ENCODE measurements around the gene CCDC68. TPM values are rescaled to one million over a fixed set of nuclear protein-coding genes. Genes with fewer than 3 reads are reported as not detected.
"Not testable (repeated sequence)": the region's sequence is repeated elsewhere in the genome, so short reads cannot be mapped to it uniquely, and the experiment has no call there.

The CCDC68 gene
- total RNA-seq, 1 experiment from 2014 or later: not detected

GRCh38 chr18:54968807-54969206 is 9.5 kb upstream of the CCDC68 start:
- H3K27ac ChIP-seq (ENCODE audit: low read depth, low read length, poor library complexity, severe bottlenecking): no peak overlapping the region
- ChIA-PET POLR2A (ENCODE audit: low non-redundant PET) (no interaction called here), CTCF (no interaction called here)
- TF ChIP-seq EZH2 (IDR thresholded peaks at IDR 0.05; ENCODE audit: borderline replicate concordance, low read depth, low read length, poor library complexity, severe bottlenecking) (no peak), CTCF (conservative IDR thresholded peaks at IDR 0.05; ENCODE audit: low read depth, low read length) (no peak)
- H3K27me3 ChIP-seq (replicated peaks; ENCODE audit: insufficient read depth, low read depth, low read length, poor library complexity): no peaks in the 10 kb centered on the region
- no peak for DNase-seq (ENCODE audit: low spot score)
- H3K36me3 ChIP-seq (ENCODE audit: insufficient read depth, low read length, poor library complexity, severe bottlenecking): no peaks in the 10 kb centered on the region
- intact Hi-C loops (cut with micrococcal nuclease; ENCODE audit: unreplicated experiment): no loop called here
- no peaks in the 10 kb centered on the region for H3K9me3 ChIP-seq (ENCODE audit: low read depth, low read length, poor library complexity, severe bottlenecking)
- no peaks in the 10 kb centered on the region for H3K4me1 ChIP-seq (ENCODE audit: insufficient read depth, low read length, poor library complexity, severe bottlenecking)
- H3K4me3 ChIP-seq (ENCODE audit: low read depth, low read length, poor library complexity, severe bottlenecking): no peak overlapping the region
- no TSS peak for BruUV-seq (replicated peaks)

GRCh38 chr18:54968237-54968636 is 9.0 kb upstream of the CCDC68 start:
- intact Hi-C loops (cut with micrococcal nuclease; ENCODE audit: unreplicated experiment): not testable (repeated sequence)

GRCh38 chr18:54967786-54968185 is 8.5 kb upstream of the CCDC68 start:
- TF ChIP-seq CTCF (conservative IDR thresholded peaks at IDR 0.05; ENCODE audit: low read depth, low read length): no peak
- TF ChIP-seq EZH2 (IDR thresholded peaks at IDR 0.05; ENCODE audit: borderline replicate concordance, low read depth, low read length, poor library complexity, severe bottlenecking): no peak
- ChIA-PET POLR2A (ENCODE audit: low non-redundant PET) (no interaction called here), CTCF (no interaction called here)
- BruUV-seq (replicated peaks): no TSS peak
- Histone ChIP-seq H3K4me3 (ENCODE audit: low read depth, low read length, poor library complexity, severe bottlenecking) (no peak overlapping the region), H3K27me3 (replicated peaks; ENCODE audit: insufficient read depth, low read depth, low read length, poor library complexity) (no peaks in the 10 kb centered on the region), H3K36me3 (ENCODE audit: insufficient read depth, low read length, poor library complexity, severe bottlenecking) (no peaks in the 10 kb centered on the region), H3K9me3 (ENCODE audit: low read depth, low read length, poor library complexity, severe bottlenecking) (no peaks in the 10 kb centered on the region), H3K27ac (ENCODE audit: low read depth, low read length, poor library complexity, severe bottlenecking) (no peak overlapping the region), H3K4me1 (ENCODE audit: insufficient read depth, low read length, poor library complexity, severe bottlenecking) (no peaks in the 10 kb centered on the region)
- intact Hi-C loops (cut with micrococcal nuclease; ENCODE audit: unreplicated experiment): no loop called here
- DNase-seq (ENCODE audit: low spot score): no peak

More at GRCh38 chr18:54968237-54968636, 9.0 kb upstream of the CCDC68 start:
- POLR2A ChIA-PET (ENCODE audit: low non-redundant PET); H3K4me3 ChIP-seq (ENCODE audit: low read depth, low read length, poor library complexity, severe bottlenecking); CTCF ChIA-PET; H3K4me1 ChIP-seq (ENCODE audit: insufficient read depth, low read length, poor library complexity, severe bottlenecking); DNase-seq (ENCODE audit: low spot score); H3K27me3 ChIP-seq (replicated peaks; ENCODE audit: insufficient read depth, low read depth, low read length, poor library complexity); H3K36me3 ChIP-seq (ENCODE audit: insufficient read depth, low read length, poor library complexity, severe bottlenecking); BruUV-seq (replicated peaks); H3K9me3 ChIP-seq (ENCODE audit: low read depth, low read length, poor library complexity, severe bottlenecking); H3K27ac ChIP-seq (ENCODE audit: low read depth, low read length, poor library complexity, severe bottlenecking): not testable (repeated sequence)

GRCh38 chr18:54964741-54965140 is 5.5 kb upstream of the CCDC68 start:
- BruUV-seq (replicated peaks): no TSS peak
- Histone ChIP-seq H3K4me3 (ENCODE audit: low read depth, low read length, poor library complexity, severe bottlenecking) (no peak overlapping the region), H3K36me3 (ENCODE audit: insufficient read depth, low read length, poor library complexity, severe bottlenecking) (no peaks in the 10 kb centered on the region), H3K27ac (ENCODE audit: low read depth, low read length, poor library complexity, severe bottlenecking) (no peak overlapping the region), H3K9me3 (ENCODE audit: low read depth, low read length, poor library complexity, severe bottlenecking) (no peaks in the 10 kb centered on the region), H3K4me1 (ENCODE audit: insufficient read depth, low read length, poor library complexity, severe bottlenecking) (no peaks in the 10 kb centered on the region), H3K27me3 (replicated peaks; ENCODE audit: insufficient read depth, low read depth, low read length, poor library complexity) (peaks cover 12% of the 10 kb centered on the region)
- ChIA-PET CTCF (interaction anchor here (0.5 kb wide), 1 partner anchor 18 kb away, joined by 3 read pairs; no protein-coding TSS in a partner anchor), POLR2A (ENCODE audit: low non-redundant PET) (no interaction called here)
- intact Hi-C loops (cut with micrococcal nuclease; ENCODE audit: unreplicated experiment): no loop called here
- DNase-seq (ENCODE audit: low spot score): no peak
- TF ChIP-seq CTCF (conservative IDR thresholded peaks at IDR 0.05; ENCODE audit: low read depth, low read length): no peak
- TF ChIP-seq EZH2 (IDR thresholded peaks at IDR 0.05; ENCODE audit: borderline replicate concordance, low read depth, low read length, poor library complexity, severe bottlenecking): no peak

All from A673 (cell line).